Fibroblast of villous mesenchyme (primary cell): Measurements from ENCODE around the gene CMTM3. TPM values are rescaled to one million over a fixed set of nuclear protein-coding genes. Genes with fewer than 3 reads are reported as not detected.

Source experiments
- DNase-seq: peaks from one replicate; pipeline ENCODE4 v3.0.0-alpha.2; 2010; ENCODE audit warnings: low read depth
- H3K4me3 ChIP-seq: 2 replicates; pipeline ENCODE4 v1.5.1; 2011; ENCODE audit warnings: low read depth, mild to moderate bottlenecking, low read length
- total RNA-seq: library from RNA; depleted of rRNA; stranded (reverse); fragments of >200 nt; gene quantifications from 2 replicates; pipeline ENCODE4 v1.2.3, GENCODE V29; 2012
- TF ChIP-seq, protein P1 (sequence below): IDR thresholded peaks from 2 replicates; pipeline ENCODE4 v1.5.1; 2012; ENCODE audit warnings: low read depth, mild to moderate bottlenecking, low read length; ENCODE audit not compliant: insufficient read depth

Gene CMTM3
- total RNA-seq, 1 donor: 22.0 TPM

DNA sequence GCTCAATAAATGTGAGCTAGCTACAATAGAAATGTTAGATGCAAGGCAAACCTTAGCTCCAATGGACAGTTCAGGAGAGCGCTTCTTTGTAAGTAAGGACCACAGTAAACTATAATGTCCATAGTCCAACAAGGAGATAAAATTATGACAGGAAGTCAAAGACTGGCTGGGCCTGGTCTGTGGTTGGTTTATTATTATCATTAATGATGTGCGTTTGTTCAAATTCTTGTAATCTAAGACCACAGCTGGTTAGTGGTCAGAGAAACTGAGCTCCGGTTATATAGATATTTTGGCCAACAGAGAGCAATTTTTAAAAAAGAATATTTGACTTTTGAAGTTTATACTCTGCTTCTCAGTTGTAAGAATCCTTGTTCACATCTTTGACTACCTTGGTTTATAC is 30.0 kb upstream of the CMTM3 start:
- no peak overlapping the region for H3K4me3 ChIP-seq
- DNase-seq: no peak
- TF ChIP-seq, protein P1, sequence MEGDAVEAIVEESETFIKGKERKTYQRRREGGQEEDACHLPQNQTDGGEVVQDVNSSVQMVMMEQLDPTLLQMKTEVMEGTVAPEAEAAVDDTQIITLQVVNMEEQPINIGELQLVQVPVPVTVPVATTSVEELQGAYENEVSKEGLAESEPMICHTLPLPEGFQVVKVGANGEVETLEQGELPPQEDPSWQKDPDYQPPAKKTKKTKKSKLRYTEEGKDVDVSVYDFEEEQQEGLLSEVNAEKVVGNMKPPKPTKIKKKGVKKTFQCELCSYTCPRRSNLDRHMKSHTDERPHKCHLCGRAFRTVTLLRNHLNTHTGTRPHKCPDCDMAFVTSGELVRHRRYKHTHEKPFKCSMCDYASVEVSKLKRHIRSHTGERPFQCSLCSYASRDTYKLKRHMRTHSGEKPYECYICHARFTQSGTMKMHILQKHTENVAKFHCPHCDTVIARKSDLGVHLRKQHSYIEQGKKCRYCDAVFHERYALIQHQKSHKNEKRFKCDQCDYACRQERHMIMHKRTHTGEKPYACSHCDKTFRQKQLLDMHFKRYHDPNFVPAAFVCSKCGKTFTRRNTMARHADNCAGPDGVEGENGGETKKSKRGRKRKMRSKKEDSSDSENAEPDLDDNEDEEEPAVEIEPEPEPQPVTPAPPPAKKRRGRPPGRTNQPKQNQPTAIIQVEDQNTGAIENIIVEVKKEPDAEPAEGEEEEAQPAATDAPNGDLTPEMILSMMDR: no peak

DNA sequence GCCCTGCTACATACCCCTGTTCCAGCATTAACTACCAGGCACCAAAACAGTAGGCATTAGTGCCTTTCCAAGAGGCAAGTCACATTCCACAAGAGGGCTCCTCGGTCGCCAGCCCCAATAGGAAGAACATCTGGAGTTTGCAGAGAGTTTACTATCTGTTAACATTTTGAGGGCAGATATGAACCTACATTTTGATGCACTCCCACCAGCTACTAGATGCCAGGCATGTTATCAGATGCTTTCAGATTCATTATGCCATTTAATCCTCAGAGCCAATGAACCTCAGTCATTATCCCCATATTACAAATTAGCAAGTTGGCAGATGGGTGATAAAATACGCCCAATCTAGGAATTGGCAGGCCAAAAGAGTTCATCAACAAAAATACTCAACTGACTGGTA is 29.4 kb upstream of the CMTM3 start:
- no peak overlapping the region for H3K4me3 ChIP-seq
- TF ChIP-seq, protein P1: no peak
- DNase-seq: no peak

DNA sequence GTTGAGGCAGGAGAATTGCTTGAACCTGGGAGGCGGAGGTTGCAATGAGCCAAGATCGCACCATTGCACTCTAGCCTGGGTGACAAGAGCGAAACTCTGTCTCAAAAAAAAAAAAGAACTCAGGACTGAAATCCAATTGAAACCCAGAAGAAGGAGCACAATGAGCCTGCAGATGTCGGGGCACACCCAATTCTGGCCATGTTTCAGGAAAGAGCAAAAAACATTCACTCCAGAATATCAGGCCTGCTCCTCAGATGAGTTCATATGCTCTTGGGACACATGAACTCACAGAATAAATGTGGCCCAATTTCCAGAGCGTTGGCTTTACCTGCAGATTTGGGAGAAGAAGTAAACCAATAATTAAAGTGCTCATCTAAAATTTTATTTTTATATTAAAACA is 28.2 kb upstream of the CMTM3 start:
- TF ChIP-seq, protein P1: no peak
- H3K4me3 ChIP-seq: no peak overlapping the region

DNA sequence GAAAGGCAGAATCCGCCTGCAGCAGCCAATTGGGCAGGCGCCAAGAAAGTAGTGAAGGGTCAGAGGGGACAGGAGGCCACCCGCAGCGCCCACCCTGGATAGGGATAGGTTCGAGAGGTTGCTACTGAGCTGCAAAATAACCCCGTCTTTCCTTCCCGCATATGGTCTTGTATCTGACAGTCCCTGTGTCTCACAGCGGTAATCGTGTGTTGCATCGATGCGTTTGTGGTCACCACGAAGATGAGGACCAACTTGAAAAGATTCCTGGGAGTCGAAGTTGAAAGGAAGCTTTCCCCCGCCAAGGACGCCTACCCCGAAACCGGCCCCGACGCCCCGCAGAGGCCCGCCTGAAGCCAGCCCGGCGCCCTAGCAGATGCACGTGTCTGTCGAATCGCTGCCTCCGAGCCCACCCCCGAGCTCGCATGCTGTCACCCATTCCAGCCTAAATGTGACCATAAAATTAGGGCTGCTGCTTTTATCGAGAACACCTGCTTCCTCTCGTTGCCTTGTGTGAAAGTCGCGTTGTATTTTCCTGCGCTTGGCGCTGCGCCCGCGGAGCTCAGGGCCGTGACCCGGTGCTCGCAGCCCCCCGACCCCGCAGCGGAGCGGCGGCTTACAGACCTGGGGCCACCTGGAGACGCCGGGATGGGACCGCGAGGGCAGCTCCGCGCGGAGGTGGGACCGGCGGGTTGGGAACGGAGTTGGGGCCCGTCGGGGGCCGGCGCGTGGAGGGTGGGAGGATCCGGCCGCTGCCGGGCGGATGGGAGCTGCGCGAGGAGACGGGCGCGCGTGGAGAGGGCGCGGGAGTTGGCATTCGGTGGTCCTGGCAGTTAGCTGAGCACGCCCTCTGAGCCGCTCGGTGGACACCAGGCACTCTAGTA is 25.6 kb upstream of the CMTM3 start, which contains the start of gene CMTM2:
Gene CMTM2 (plus strand): TSS at position 813 of the 881 bp plus-strand sequence. CDS start 145 bp downstream, outside the sequence.
- no peak for DNase-seq
- no peak within 1 kb of the TSS for H3K4me3 ChIP-seq
- TF ChIP-seq, protein P1: no peak

More for the DNA sequence above, 28.2 kb upstream of the CMTM3 start:
- no peak for DNase-seq

DNA sequence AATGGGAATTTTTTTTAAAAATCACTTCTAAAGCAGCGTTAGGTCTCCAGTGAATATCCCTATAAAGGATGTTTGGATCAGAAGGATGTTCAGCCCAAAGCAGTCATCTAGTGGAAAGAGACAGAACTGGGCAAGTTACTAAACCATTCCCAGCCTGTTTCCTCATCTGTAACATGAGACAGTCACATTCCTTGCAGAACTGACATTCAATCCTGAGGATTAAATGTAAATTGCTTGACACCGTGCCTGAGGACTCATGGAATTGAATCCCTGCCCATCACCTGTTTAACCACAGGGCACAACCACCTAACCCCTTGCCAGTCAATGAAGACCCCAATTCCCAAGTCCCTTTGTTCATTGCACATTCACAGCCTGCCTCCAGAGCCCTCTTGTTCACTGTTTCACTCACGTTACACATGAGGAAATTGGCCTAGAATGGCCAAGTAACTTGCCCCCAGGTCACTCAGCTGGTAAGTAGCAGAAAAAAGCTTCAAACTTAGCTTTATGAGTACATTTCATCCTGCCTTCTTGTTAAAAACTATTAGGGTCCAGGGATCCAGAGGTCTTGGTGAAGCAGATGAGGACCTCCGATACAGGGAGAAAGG is 23.8 kb upstream of the CMTM3 start:
- peak; percentile 70 for DNase-seq
- TF ChIP-seq, protein P1: no peak
- no peak overlapping the region for H3K4me3 ChIP-seq

DNA sequence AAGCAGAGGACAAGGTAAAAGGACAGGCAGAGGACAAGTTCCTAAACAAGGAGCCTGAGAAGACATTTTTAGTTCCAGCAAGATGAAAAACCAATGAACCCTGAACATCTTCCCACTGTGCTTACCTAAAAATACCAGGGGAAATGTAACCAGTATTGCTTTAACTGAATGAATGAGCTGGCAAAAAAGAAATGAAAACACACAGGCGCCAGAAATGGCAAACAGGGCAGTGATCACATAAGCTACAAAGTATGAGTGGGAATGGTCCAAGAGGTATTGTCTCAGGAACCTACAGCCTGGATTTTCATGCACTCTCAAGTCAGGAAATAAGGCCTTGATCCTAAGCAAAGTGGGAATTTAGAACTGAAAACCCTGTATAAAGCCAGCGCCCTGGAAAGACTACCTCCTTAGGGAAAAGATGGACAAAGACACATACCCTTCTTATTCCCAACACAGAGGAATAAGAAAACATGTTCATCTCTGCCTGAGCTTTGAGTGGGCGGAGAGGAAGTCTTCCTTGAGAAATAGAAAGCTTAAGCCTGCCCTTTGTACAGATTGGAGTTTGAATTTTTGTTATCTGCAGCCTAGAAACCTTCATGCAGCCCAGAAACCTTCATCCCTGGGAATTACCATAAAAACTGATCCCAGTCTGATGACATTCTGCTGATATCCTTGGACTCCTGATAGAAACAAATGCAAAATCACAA is 23.1 kb upstream of the CMTM3 start:
- no peak for DNase-seq
- H3K4me3 ChIP-seq: no peak overlapping the region
- TF ChIP-seq, protein P1: no peak
